ENCODE data around the gene DIO2.

DIO2 gene

GRCh38 chr14:80188571-80188970, 22.7 kb downstream of the DIO2 start:
- Histone ChIP-seq H3K9me3 (ENCODE audit: control insufficient read depth, insufficient read depth, low read depth, low read length) (no peaks in the 10 kb centered on the region), H3K36me3 (ENCODE audit: control insufficient read depth in 2 of 2, insufficient read depth in 1 of 2, low read length in 2 of 2) (no peaks in the 10 kb centered on the region), H3K4me1 (ENCODE audit: control insufficient read depth, insufficient read depth, low read length) (no peaks in the 10 kb centered on the region), H3K4me3 (ENCODE audit: low read depth, low read length) (no peak overlapping the region), H3K27ac (ENCODE audit: extremely low read depth, low read depth, low read length) (no peak overlapping the region)
- CTCF ChIA-PET: interaction anchor here (1.5 kb wide), 1 partner anchor 15 kb away, joined by 3 read pairs; no protein-coding TSS in a partner anchor
- POLR2A ChIA-PET: no interaction called here
- TF ChIP-seq ZNF626 (tag by site-specific recombination; IDR thresholded peaks at IDR 0.05) (no peak), PRDM2 (tag by site-specific recombination; IDR thresholded peaks at IDR 0.05; ENCODE audit: borderline replicate concordance) (no peak), KLF8 (tag by site-specific recombination; IDR thresholded peaks at IDR 0.05) (no peak), ZNF132 (tag by site-specific recombination; IDR thresholded peaks at IDR 0.05; ENCODE audit: borderline replicate concordance) (no peak), ZNF654 (tag by site-specific recombination; IDR thresholded peaks at IDR 0.05; ENCODE audit: low read depth) (no peak), ZFHX2 (tag by site-specific recombination; conservative IDR thresholded peaks at IDR 0.05) (no peak), ZNF366 (tag by site-specific recombination; conservative IDR thresholded peaks at IDR 0.05) (no peak), ZSCAN23 (tag by site-specific recombination; IDR thresholded peaks at IDR 0.05) (no peak), ZNF221 (tag by site-specific recombination; IDR thresholded peaks at IDR 0.05; ENCODE audit: borderline replicate concordance) (no peak)

GRCh38 chr14:80186301-80186800, 25.0 kb downstream of the DIO2 start:
- H3K4me3 ChIP-seq (ENCODE audit: low read depth, low read length): no peak overlapping the region
- no peak overlapping the region for H3K27ac ChIP-seq (ENCODE audit: extremely low read depth, low read depth, low read length)
- H3K4me1 ChIP-seq (ENCODE audit: control insufficient read depth, insufficient read depth, low read length): no peaks in the 10 kb centered on the region
- no peaks in the 10 kb centered on the region for H3K36me3 ChIP-seq (ENCODE audit: control insufficient read depth in 2 of 2, insufficient read depth in 1 of 2, low read length in 2 of 2)
- no peak for TF ChIP-seq ZBTB44 (tag by site-specific recombination; IDR thresholded peaks at IDR 0.05)
- POLR2A ChIA-PET: no interaction called here
- CTCF ChIA-PET: no interaction called here
- no peaks in the 10 kb centered on the region for H3K9me3 ChIP-seq (ENCODE audit: control insufficient read depth, insufficient read depth, low read depth, low read length)

GRCh38 chr14:80176893-80177292, 34.4 kb downstream of the DIO2 start:
- ChIA-PET CTCF (interaction anchor here (0.6 kb wide), 1 partner anchor 809 kb away, joined by 3 read pairs; no protein-coding TSS in a partner anchor), POLR2A (no interaction called here)
- Histone ChIP-seq H3K4me3 (ENCODE audit: low read depth, low read length) (no peak overlapping the region), H3K9me3 (ENCODE audit: control insufficient read depth, insufficient read depth, low read depth, low read length) (no peaks in the 10 kb centered on the region), H3K27ac (ENCODE audit: extremely low read depth, low read depth, low read length) (no peak overlapping the region), H3K4me1 (ENCODE audit: control insufficient read depth, insufficient read depth, low read length) (no peaks in the 10 kb centered on the region), H3K36me3 (ENCODE audit: control insufficient read depth in 2 of 2, insufficient read depth in 1 of 2, low read length in 2 of 2) (no peaks in the 10 kb centered on the region)
- TF ChIP-seq ZNF274 (IDR thresholded peaks at IDR 0.05; ENCODE audit: low read length) (no peak), ZNF274 (tag by site-specific recombination; IDR thresholded peaks at IDR 0.05; ENCODE audit: borderline replicate concordance) (no peak), TCF7L2 (IDR thresholded peaks at IDR 0.05; ENCODE audit: borderline replicate concordance, low read depth, low read length) (no peak), SCRT1 (tag by site-specific recombination; IDR thresholded peaks at IDR 0.05; ENCODE audit: borderline replicate concordance) (no peak), ZNF133 (tag by site-specific recombination; IDR thresholded peaks at IDR 0.05) (no peak), GLIS1 (tag by site-specific recombination; IDR thresholded peaks at IDR 0.05) (no peak), ZNF350 (tag by site-specific recombination; IDR thresholded peaks at IDR 0.05) (no peak), YY1 (tag by site-specific recombination; IDR thresholded peaks at IDR 0.05) (no peak), ZBTB7A (tag by site-specific recombination; IDR thresholded peaks at IDR 0.05; ENCODE audit: low read depth) (no peak), ZXDB (tag by site-specific recombination; IDR thresholded peaks at IDR 0.05) (no peak), SCRT2 (tag by site-specific recombination; IDR thresholded peaks at IDR 0.05) (no peak), ZNF580 (tag by site-specific recombination; IDR thresholded peaks at IDR 0.05) (no peak), ZNF280C (tag by site-specific recombination; IDR thresholded peaks at IDR 0.05) (no peak)
